T-cell (primary cell): ENCODE results near the gene CACNA2D1. TPM values are rescaled to one million over a fixed set of nuclear protein-coding genes. Genes with fewer than 3 reads are reported as not detected.

Experiments
- ATAC-seq, 4 experiments: fragments of 200-7000 bp in 3 of 4; fragments of 150-1000 bp in 1 of 4; cut with Tn5 transposase; replicated peaks in 1 of 4; 1 replicate in 3 of 4; 2 replicates in 1 of 4; pipeline ENCODE4 v1.10.0; 2021; ENCODE audit warnings: moderate library complexity in 3 of 4, mild to moderate bottlenecking in 2 of 4, moderate number of reproducible peaks in 1 of 4
- CTCF ChIA-PET, 2 donors: fragments of 300-600 bp; sonication (Branson Sonifier 250); formaldehyde crosslinking; loops; one replicate each; lab custom pipeline; 2022; ENCODE audit warnings: antibody characterized with exemption in 2 of 2; lab: Charles Lee
- POLR2A ChIA-PET, 2 donors: fragments of 300-600 bp; sonication (Branson Sonifier 250); formaldehyde crosslinking; loops; one replicate each; lab custom pipeline; 2022; ENCODE audit warnings: antibody characterized with exemption in 2 of 2; lab: Charles Lee
- DNase-seq, 35 experiments: peaks; one replicate each; pipeline versions ENCODE4 v3.0.0 to v3.0.0-alpha.2; 2013 to 2023
- H3K27ac ChIP-seq: one replicate; pipeline ENCODE4 v1.5.1; 2013; ENCODE audit warnings: low read length
- H3K27me3 ChIP-seq, 2 experiments: replicated peaks in 1 of 2; 1 replicate in 1 of 2; 2 replicates in 1 of 2; pipeline versions ENCODE4 v1.6.1 to v1.7.0; 2013; ENCODE audit warnings: low read length in 1 of 2, mixed read lengths in 1 of 2; ENCODE audit not compliant: control insufficient read depth in 2 of 2, insufficient read depth in 2 of 2; ENCODE audit errors: extremely low read depth in 1 of 2
- H3K36me3 ChIP-seq, 2 donors: 1 replicate in 1 of 2; 2 replicates in 1 of 2; pipeline versions ENCODE4 v1.6.1 to v1.7.0; 2013; ENCODE audit warnings: low read length in 1 of 2; ENCODE audit not compliant: control insufficient read depth in 2 of 2, insufficient read depth in 1 of 2; ENCODE audit errors: extremely low read depth in 1 of 2
- H3K4me1 ChIP-seq, 2 experiments: 1 replicate in 1 of 2; 2 replicates in 1 of 2; pipeline versions ENCODE4 v1.6.1 to v1.7.0; 2013; ENCODE audit warnings: low read length in 2 of 2, mixed read lengths in 1 of 2; ENCODE audit not compliant: insufficient read depth in 2 of 2, control insufficient read depth in 1 of 2; ENCODE audit errors: extremely low read depth in 1 of 2
- H3K4me3 ChIP-seq, 2 donors: 1 replicate in 1 of 2; 2 replicates in 1 of 2; pipeline versions ENCODE4 v1.5.1 to v1.7.0; 2013; ENCODE audit warnings: mild to moderate bottlenecking in 2 of 2, low read length in 1 of 2, moderate library complexity in 1 of 2; ENCODE audit not compliant: control insufficient read depth in 1 of 2; ENCODE audit errors: extremely low read depth in 1 of 2
- H3K9me3 ChIP-seq: 2 replicates; pipeline ENCODE4 v1.7.0; 2013
- H3K27ac Mint-ChIP-seq, 2 donors: one replicate each; pipeline ENCODE4 v1.8.0; 2020 to 2021; ENCODE audit warnings: mild to moderate bottlenecking in 2 of 2, mixed read lengths in 2 of 2
- H3K27me3 Mint-ChIP-seq, 2 donors: one replicate each; pipeline ENCODE4 v1.8.0; 2021 to 2022; ENCODE audit warnings: mixed read lengths in 2 of 2
- H3K36me3 Mint-ChIP-seq: one replicate; pipeline ENCODE4 v1.8.0; 2021; ENCODE audit warnings: mixed read lengths
- H3K4me1 Mint-ChIP-seq, 3 donors: one replicate each; pipeline ENCODE4 v1.8.0; 2020 to 2022; ENCODE audit warnings: mixed read lengths in 3 of 3, mild to moderate bottlenecking in 1 of 3
- H3K4me3 Mint-ChIP-seq, 3 donors: one replicate each; pipeline ENCODE4 v1.8.0; 2020 to 2022; ENCODE audit warnings: mild to moderate bottlenecking in 3 of 3, mixed read lengths in 3 of 3, moderate library complexity in 3 of 3
- H3K9me3 Mint-ChIP-seq, 3 donors: one replicate each; pipeline ENCODE4 v1.8.0; 2020 to 2022; ENCODE audit warnings: mixed read lengths in 3 of 3
- WGBS: methylation state at CpG from one replicate; pipeline ENCODE4 v1.1.5; 2013; ENCODE audit warnings: missing lambda C conversion rate; ENCODE audit not compliant: insufficient coverage; 5-methylcytosine and 5-hydroxymethylcytosine counted together
- total RNA-seq, 35 experiments: library from RNA in 6 of 35; stranded (reverse) in 6 of 35; fragments of 120-200 nt in 1 of 35; gene quantifications; one replicate each; pipeline versions ENCODE4 v1.2.1 to v1.2.4 and lab custom pipeline; 2013 to 2026

Gene CACNA2D1
- total RNA-seq, 5 donors from 2014 or later (not counting 1 experiment from before 2014, with no cell fraction given), result 0.03 to 0.43 (median 0.35) TPM; not detected in 2

DNA sequence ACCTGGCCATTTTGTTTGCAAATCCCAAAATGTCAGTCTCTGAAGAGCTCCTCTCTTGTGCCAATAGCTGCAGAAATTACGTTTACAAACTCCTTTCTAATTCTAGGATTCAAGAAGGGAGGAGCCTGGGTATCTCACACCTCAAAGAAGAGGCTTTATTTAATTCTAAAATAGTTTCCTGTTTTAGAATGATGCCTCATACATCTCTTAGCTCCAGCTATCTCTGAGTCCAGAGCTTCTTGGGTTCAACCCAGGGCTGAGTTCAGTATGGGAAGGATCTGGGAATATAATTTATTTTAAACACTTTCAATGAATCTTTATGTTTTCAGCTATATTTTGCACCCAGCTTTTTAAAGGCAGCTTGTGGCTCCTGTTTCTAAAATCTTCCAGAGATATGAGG is 150.1 kb downstream of the CACNA2D1 start:
- no peak for ATAC-seq

DNA sequence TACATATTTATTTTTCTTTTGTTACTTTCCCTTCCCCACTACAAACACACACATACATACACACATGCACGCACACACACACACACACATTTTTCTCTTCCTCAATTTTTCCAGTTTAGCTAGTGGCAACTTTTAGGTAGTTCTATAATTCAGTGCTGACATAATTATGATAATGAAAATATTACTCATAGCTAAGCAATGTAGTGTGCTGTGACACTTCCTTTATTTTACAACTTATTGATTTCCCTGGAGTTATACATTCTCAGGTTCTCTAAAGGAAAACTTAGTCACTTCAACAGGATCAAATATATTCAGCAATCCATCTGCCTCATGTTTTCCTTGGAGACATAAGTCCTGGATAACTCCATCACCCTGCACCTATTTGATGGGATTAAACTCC is 151.6 kb downstream of the CACNA2D1 start:
- Histone ChIP-seq H3K36me3 (no peaks in the 10 kb centered on the region), H3K27me3 (no peaks in the 10 kb centered on the region), H3K4me3 (no peak overlapping the region), H3K4me1 (no peaks in the 10 kb centered on the region), H3K27ac (no peak overlapping the region), H3K9me3 (no peaks in the 10 kb centered on the region)
- Mint-ChIP-seq H3K4me3 (no peak overlapping the region), H3K9me3 (peaks cover 0 to 15% (median 5%) of the 10 kb centered on the region in 3 donors), H3K27me3 (no peaks in the 10 kb centered on the region), H3K4me1 (no peaks in the 10 kb centered on the region), H3K27ac (no peak overlapping the region), H3K36me3 (no peaks in the 10 kb centered on the region)
- POLR2A ChIA-PET, result no interaction called here
- DNase-seq, result no peak
- CTCF ChIA-PET, result no interaction called here
- no peak for ATAC-seq
- WGBS, result no CpG with 5 or more reads among the region's 1 CpG

More for the DNA sequence above, 150.1 kb downstream of the CACNA2D1 start:
- WGBS, result no CpG with 5 or more reads among the region's 1 CpG
- ChIA-PET CTCF (no interaction called here), POLR2A (no interaction called here)
- no peaks in the 10 kb centered on the region for H3K27me3 Mint-ChIP-seq
- Histone ChIP-seq H3K27me3 (no peaks in the 10 kb centered on the region), H3K4me1 (no peaks in the 10 kb centered on the region), H3K9me3 (no peaks in the 10 kb centered on the region), H3K4me3 (no peak overlapping the region), H3K36me3 (no peaks in the 10 kb centered on the region), H3K27ac (no peak overlapping the region)
- no peak overlapping the region for H3K27ac Mint-ChIP-seq
- H3K4me3 Mint-ChIP-seq, result no peak overlapping the region
- H3K9me3 Mint-ChIP-seq, result peaks cover 0 to 19% (median 5%) of the 10 kb centered on the region in 3 donors
- no peaks in the 10 kb centered on the region for H3K36me3 Mint-ChIP-seq
- no peaks in the 10 kb centered on the region for H3K4me1 Mint-ChIP-seq
- DNase-seq, result no peak

DNA sequence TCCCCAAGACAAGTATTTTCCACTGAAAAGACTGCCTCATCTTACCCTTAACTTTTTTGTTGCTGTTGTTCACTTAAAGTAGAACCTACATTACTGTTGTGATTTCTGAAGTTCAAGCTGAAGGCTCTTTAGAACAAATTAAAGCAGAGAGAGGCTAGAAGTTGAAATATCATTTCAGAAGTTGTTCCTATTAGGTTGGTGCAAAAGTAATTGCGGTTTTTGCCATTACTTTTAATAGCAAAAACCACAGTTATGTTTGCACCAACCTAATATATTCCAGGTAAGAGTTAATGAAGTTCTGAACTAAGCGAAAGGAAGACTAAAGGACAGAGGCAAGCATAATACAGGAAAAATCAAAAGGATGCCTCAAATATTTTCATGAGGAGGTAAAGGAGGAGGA is 153.7 kb downstream of the CACNA2D1 start:
- H3K36me3 ChIP-seq, result no peaks in the 10 kb centered on the region
- ATAC-seq (no peak), DNase-seq (no peak)
- no peaks in the 10 kb centered on the region for H3K9me3 ChIP-seq
- H3K4me1 ChIP-seq, result no peaks in the 10 kb centered on the region
- no peak overlapping the region for H3K4me3 ChIP-seq
- Mint-ChIP-seq H3K36me3 (no peaks in the 10 kb centered on the region), H3K27ac (no peak overlapping the region), H3K27me3 (no peaks in the 10 kb centered on the region), H3K9me3 (peaks cover 0 to 22% (median 3%) of the 10 kb centered on the region in 3 donors), H3K4me1 (no peaks in the 10 kb centered on the region), H3K4me3 (no peak overlapping the region)
- ChIA-PET POLR2A (no interaction called here), CTCF (no interaction called here)
- H3K27me3 ChIP-seq, result no peaks in the 10 kb centered on the region
- WGBS, result no CpG with 5 or more reads among the region's 2 CpGs
- H3K27ac ChIP-seq, result no peak overlapping the region

DNA sequence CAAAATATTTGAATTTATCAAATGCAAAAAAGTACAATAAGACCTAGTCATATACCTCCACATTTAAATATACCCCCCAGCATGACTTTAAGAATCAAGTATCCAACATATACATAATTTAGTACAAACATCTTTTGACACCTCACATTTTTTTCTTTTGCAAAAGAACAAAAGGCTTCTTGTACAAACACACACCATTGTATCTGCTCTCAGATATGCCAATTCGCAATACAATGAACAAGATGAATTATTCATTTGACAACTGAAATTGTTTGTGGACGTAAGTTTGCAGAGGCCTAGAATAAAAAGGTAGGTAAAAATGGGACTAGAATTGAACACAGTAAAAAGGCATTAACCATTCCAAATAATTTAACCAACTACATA is 154.4 kb downstream of the CACNA2D1 start:
- POLR2A ChIA-PET, result no interaction called here

DNA sequence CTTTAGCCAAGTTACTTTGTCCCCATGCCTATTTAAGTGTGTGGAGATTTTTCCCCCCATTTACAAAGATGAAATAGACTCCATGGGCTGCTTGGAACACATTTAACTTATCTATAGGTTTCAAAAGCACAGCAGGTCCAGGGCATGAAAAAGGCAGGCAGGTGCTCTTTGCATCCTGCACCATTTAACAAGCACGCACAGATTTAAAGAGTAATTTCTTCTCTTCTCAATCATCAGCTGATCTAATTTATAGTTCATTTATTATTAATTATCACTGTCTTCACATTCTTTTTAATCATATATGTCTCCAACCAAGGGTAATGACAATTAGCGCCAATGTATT is 156.8 kb downstream of the CACNA2D1 start:
- no CpG with 5 or more reads among the region's 2 CpGs for WGBS
- H3K27me3 Mint-ChIP-seq, result no peaks in the 10 kb centered on the region
- DNase-seq (no peak), ATAC-seq (no peak)
- no peaks in the 10 kb centered on the region for H3K4me1 Mint-ChIP-seq
- H3K36me3 Mint-ChIP-seq, result no peaks in the 10 kb centered on the region
- Histone ChIP-seq H3K27ac (no peak overlapping the region), H3K4me1 (no peaks in the 10 kb centered on the region), H3K36me3 (no peaks in the 10 kb centered on the region), H3K9me3 (no peaks in the 10 kb centered on the region), H3K4me3 (no peak overlapping the region), H3K27me3 (no peaks in the 10 kb centered on the region)
- POLR2A ChIA-PET, result interaction anchor here in 1 of 2 donors (0.6 kb wide), 1 partner anchor 295 kb away, joined by 4 read pairs; no protein-coding TSS in a partner anchor
- peaks cover 0 to 8% (median 0%) of the 10 kb centered on the region in 3 donors for H3K9me3 Mint-ChIP-seq
- H3K4me3 Mint-ChIP-seq, result no peak overlapping the region
- CTCF ChIA-PET, result interaction anchor here (0.7 kb wide), 2 partner anchors 111 to 437 kb away, joined by 3 to 4 read pairs; no protein-coding TSS in a partner anchor
- no peak overlapping the region for H3K27ac Mint-ChIP-seq

More for the DNA sequence above, 154.4 kb downstream of the CACNA2D1 start:
- Mint-ChIP-seq H3K9me3 (peaks cover 0 to 22% (median 2%) of the 10 kb centered on the region in 3 donors), H3K27ac (no peak overlapping the region), H3K4me3 (no peak overlapping the region), H3K27me3 (no peaks in the 10 kb centered on the region), H3K4me1 (no peaks in the 10 kb centered on the region), H3K36me3 (no peaks in the 10 kb centered on the region)
- Histone ChIP-seq H3K27me3 (no peaks in the 10 kb centered on the region), H3K4me1 (no peaks in the 10 kb centered on the region), H3K9me3 (no peaks in the 10 kb centered on the region), H3K4me3 (no peak overlapping the region), H3K36me3 (no peaks in the 10 kb centered on the region), H3K27ac (no peak overlapping the region)
- ATAC-seq (no peak), DNase-seq (no peak)
- CTCF ChIA-PET, result no interaction called here
- WGBS, result no CpG with 5 or more reads among the region's 2 CpGs

DNA sequence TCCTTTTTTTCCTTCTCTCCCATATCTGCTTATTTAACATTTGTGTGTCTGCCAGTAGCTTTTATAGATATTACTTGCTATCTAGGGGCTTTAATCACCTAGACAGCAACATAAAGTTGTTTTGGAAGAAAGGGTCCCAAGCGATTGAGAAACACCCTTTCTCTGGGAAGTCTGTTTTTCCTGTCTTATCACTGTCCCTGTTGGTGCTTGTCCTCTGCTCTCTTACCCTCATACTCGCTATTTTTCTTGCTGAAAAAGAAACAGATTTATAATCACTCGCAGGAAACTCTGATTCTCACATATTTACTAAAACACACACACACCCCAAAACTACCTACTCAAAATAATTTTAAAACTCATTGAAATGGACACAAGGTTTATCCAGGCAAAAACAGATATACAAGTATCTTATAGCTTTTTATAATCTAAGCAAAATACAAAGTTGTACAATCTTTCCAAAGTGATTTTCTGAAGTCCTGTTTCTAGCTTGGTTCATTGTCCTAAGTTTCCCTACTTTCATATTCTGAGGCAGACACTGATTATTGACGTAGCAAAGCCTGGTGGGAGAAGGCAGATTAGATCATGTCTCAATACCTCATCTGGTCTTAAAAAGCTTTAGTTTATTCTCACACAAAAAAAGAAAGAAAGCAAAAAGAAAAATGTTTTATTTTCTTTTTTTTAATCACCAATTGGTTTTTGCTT is 157.3 kb downstream of the CACNA2D1 start:
- H3K27ac Mint-ChIP-seq, result no peak overlapping the region
- CTCF ChIA-PET, result interaction anchor here (0.7 kb wide), 2 partner anchors 110 to 438 kb away, joined by 3 to 4 read pairs; no protein-coding TSS in a partner anchor
- WGBS, result 33% methylated on average over 1 of the region's 4 CpGs

More for the DNA sequence above, 157.3 kb downstream of the CACNA2D1 start:
- Mint-ChIP-seq H3K36me3 (no peaks in the 10 kb centered on the region), H3K9me3 (peaks cover 0 to 8% (median 0%) of the 10 kb centered on the region in 3 donors), H3K4me1 (no peaks in the 10 kb centered on the region), H3K27me3 (no peaks in the 10 kb centered on the region), H3K4me3 (no peak overlapping the region)
- Histone ChIP-seq H3K27me3 (no peaks in the 10 kb centered on the region), H3K4me3 (no peak overlapping the region), H3K4me1 (no peaks in the 10 kb centered on the region), H3K27ac (no peak overlapping the region), H3K36me3 (no peaks in the 10 kb centered on the region), H3K9me3 (no peaks in the 10 kb centered on the region)
- DNase-seq, result no peak
- no peak for ATAC-seq
- POLR2A ChIA-PET, result interaction anchor here in 1 of 2 donors (0.6 kb wide), 1 partner anchor 296 kb away, joined by 4 read pairs; no protein-coding TSS in a partner anchor
